Ishikawa (cell line): ENCODE results near the gene HOXA6.

Source experiments
- CEBPB ChIP-seq: IDR thresholded peaks from 2 replicates; pipeline ENCODE4 v1.6.1; 2012
- CREB1 ChIP-seq: IDR thresholded peaks from 2 replicates; pipeline ENCODE4 v1.6.1; 2012; ENCODE audit warnings: low read depth
- EGR1 ChIP-seq: IDR thresholded peaks from 2 replicates; pipeline ENCODE4 v1.6.1; 2012
- EP300 ChIP-seq: IDR thresholded peaks from 2 replicates; pipeline ENCODE4 v1.6.1; 2012; ENCODE audit warnings: borderline replicate concordance
- FOXM1 ChIP-seq: IDR thresholded peaks from 2 replicates; pipeline ENCODE4 v1.6.1; 2012; ENCODE audit warnings: low read depth, borderline replicate concordance
- RAD21 ChIP-seq: IDR thresholded peaks from 2 replicates; pipeline ENCODE4 v1.6.1; 2012; ENCODE audit warnings: low read depth
- REST ChIP-seq: IDR thresholded peaks from 2 replicates; pipeline ENCODE4 v1.6.1; 2012; ENCODE audit warnings: low read depth, mild to moderate bottlenecking
- TAF1 ChIP-seq: IDR thresholded peaks from 2 replicates; pipeline ENCODE4 v1.6.1; 2012; ENCODE audit warnings: low read depth, mild to moderate bottlenecking
- TCF12 ChIP-seq: IDR thresholded peaks from 2 replicates; pipeline ENCODE4 v1.6.1; 2012; ENCODE audit warnings: low read depth
- TEAD4 ChIP-seq: IDR thresholded peaks from 2 replicates; pipeline ENCODE4 v1.6.1; 2012
- YY1 ChIP-seq: IDR thresholded peaks from 2 replicates; pipeline ENCODE4 v1.6.1; 2012; ENCODE audit warnings: low read depth
- TF ChIP-seq, protein P1 (sequence below): IDR thresholded peaks from 2 replicates; pipeline ENCODE4 v1.6.1; 2012
- TF ChIP-seq, protein P2 (sequence below): IDR thresholded peaks from 2 replicates; pipeline ENCODE4 v1.6.1; 2012

DNA sequence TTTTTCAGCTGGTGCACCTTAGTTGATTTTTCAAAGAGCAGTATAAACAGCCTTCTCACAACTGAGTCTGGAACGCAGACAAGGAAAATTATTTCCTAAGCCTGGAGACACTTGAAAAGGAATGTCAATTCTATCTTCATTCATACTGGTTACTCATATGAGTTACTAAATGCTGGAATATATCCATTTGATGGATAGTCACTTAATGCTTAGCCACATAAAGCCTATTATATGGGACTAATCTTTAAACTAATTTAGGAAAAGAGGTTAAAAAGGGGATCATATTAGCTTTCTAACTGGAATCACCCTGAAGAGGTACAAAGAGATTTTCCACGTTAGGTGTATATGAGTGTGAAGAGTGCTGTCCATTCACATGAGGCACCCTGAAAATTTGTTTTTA is 15.4 kb downstream of the HOXA6 start:
- TF ChIP-seq TEAD4, result no peak
- TF ChIP-seq EP300, result no peak
- no peak for TF ChIP-seq RAD21
- TF ChIP-seq, protein P1, sequence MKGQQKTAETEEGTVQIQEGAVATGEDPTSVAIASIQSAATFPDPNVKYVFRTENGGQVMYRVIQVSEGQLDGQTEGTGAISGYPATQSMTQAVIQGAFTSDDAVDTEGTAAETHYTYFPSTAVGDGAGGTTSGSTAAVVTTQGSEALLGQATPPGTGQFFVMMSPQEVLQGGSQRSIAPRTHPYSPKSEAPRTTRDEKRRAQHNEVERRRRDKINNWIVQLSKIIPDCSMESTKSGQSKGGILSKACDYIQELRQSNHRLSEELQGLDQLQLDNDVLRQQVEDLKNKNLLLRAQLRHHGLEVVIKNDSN, result no peak
- TF ChIP-seq FOXM1, result no peak
- no peak for TF ChIP-seq TAF1
- no peak for TF ChIP-seq YY1
- TF ChIP-seq, protein P2, sequence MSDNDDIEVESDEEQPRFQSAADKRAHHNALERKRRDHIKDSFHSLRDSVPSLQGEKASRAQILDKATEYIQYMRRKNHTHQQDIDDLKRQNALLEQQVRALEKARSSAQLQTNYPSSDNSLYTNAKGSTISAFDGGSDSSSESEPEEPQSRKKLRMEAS, result no peak
- TF ChIP-seq REST, result no peak
- no peak for TF ChIP-seq TCF12
- no peak for TF ChIP-seq CEBPB
- TF ChIP-seq CREB1, result no peak
- TF ChIP-seq EGR1, result no peak
